ENCODE data around the gene LMOD3. TPM values are rescaled to one million over a fixed set of nuclear protein-coding genes. Genes with fewer than 3 reads are reported as not detected.

Gene LMOD3
- total and polyA plus RNA-seq, 9 of the 15 experiments (the other 6 are each of a cell fraction or from before 2014, with no cell fraction given), result 0.03 TPM; not detected in 8

GRCh38 chr3:69094467-69095205, 27.8 kb downstream of the LMOD3 start:
- ATAC-seq (no peak; the same call in 2 of the 3 replicates), FAIRE-seq (no peak), DNase-seq (ENCODE audit: extremely low read depth in 1 of 4, low spot score in 3 of 4) (peak in 1 of 4 experiments; percentile 9)
- POLR2A ChIA-PET, result no interaction called here
- Histone ChIP-seq H3K27ac (ENCODE audit: extremely low read depth, low read depth, low read length) (no peak overlapping the region), H3K4me2 (ENCODE audit: insufficient read depth, low read length) (no peak overlapping the region), H3K4me3 (no peak overlapping the region), H3K4me1 (replicated peaks in 1 of 2; ENCODE audit: control insufficient read depth in 2 of 2, insufficient read depth in 2 of 2, low read length in 2 of 2) (peaks cover 3 to 9% of the 10 kb centered on the region in 2 experiments; a peak in 4 of 5 replicates), H3K9ac (ENCODE audit: insufficient read depth in 1 of 2, low read depth in 2 of 2, low read length in 2 of 2) (no peak overlapping the region), H3K9me3 (replicated peaks; ENCODE audit: control insufficient read depth, insufficient read depth, low read depth, low read length) (no peaks in the 10 kb centered on the region), H3K9me1 (ENCODE audit: control insufficient read depth, insufficient read depth, low read length) (no peaks in the 10 kb centered on the region), H3K79me2 (ENCODE audit: control insufficient read depth, insufficient read depth, low read length) (no peaks in the 10 kb centered on the region), H4K20me1 (replicated peaks; ENCODE audit: control insufficient read depth, insufficient read depth, low read length) (no peaks in the 10 kb centered on the region), H2AFZ (ENCODE audit: low read depth, low read length) (no peak overlapping the region), H3K36me3 (ENCODE audit: control insufficient read depth, insufficient read depth, low read length) (no peaks in the 10 kb centered on the region), H3K27me3 (ENCODE audit: control insufficient read depth in 2 of 2, insufficient read depth in 2 of 2, low read length in 2 of 2) (no peaks in the 10 kb centered on the region)
- in situ Hi-C loops (cut with MboI) (no loop called here), intact Hi-C loops (cut with micrococcal nuclease) (no loop called here)
- no TSS peak for BruUV-seq (replicated peaks)
- 26% methylated on average over 8 of the region's 8 CpGs for WGBS (ENCODE audit: insufficient coverage, low coverage, missing lambda C conversion rate)
- TF ChIP-seq KLF16 (IDR thresholded peaks at IDR 0.05) (no peak), SPI1 (IDR thresholded peaks at IDR 0.05; ENCODE audit: borderline replicate concordance, low read depth, low read length) (peak; percentile 37; the same call in 1 of the 2 replicates), NFE2 (IDR thresholded peaks at IDR 0.05; ENCODE audit: low read depth) (0 out of 2 replicates have a peak, but pooled peaks have one; percentile 17)
- CTCF ChIA-PET (ENCODE audit: low intra/inter-chr PET ratio), result no interaction called here

GRCh38 chr3:69092030-69092516, 30.3 kb downstream of the LMOD3 start:
- in situ Hi-C loops (cut with MboI) (no loop called here), intact Hi-C loops (cut with micrococcal nuclease) (no loop called here)
- ChIA-PET CTCF (ENCODE audit: low intra/inter-chr PET ratio) (no interaction called here), POLR2A (interaction anchor here (0.8 to 2.7 kb wide), 2 partner anchors 9 to 17 kb away, joined by 3 to 17 read pairs; no protein-coding TSS in a partner anchor)
- DNase-seq (ENCODE audit: extremely low read depth in 1 of 4, low spot score in 3 of 4) (peak in 1 of 4 experiments; percentile 11), FAIRE-seq (peak; percentile 73), ATAC-seq (no peak; the same call in 2 of the 3 replicates)
- no peak overlapping the region for H3K27ac ChIP-seq (ENCODE audit: extremely low read depth, low read depth, low read length)
- no peak overlapping the region for H3K9ac ChIP-seq (ENCODE audit: insufficient read depth in 1 of 2, low read depth in 2 of 2, low read length in 2 of 2)
- peaks cover 2% of the 10 kb centered on the region; the same call in 1 of the 3 replicates for H3K79me2 ChIP-seq (ENCODE audit: control insufficient read depth, insufficient read depth, low read length)
- no peaks in the 10 kb centered on the region for H3K27me3 ChIP-seq (ENCODE audit: control insufficient read depth in 2 of 2, insufficient read depth in 2 of 2, low read length in 2 of 2)
- 17% methylated on average over 4 of the region's 4 CpGs for WGBS (ENCODE audit: insufficient coverage, low coverage, missing lambda C conversion rate)
- no peaks in the 10 kb centered on the region for H3K9me1 ChIP-seq (ENCODE audit: control insufficient read depth, insufficient read depth, low read length)
- H3K4me2 ChIP-seq (ENCODE audit: insufficient read depth, low read length), result no peak overlapping the region
- no peak overlapping the region for H2AFZ ChIP-seq (ENCODE audit: low read depth, low read length)
- no peaks in the 10 kb centered on the region for H4K20me1 ChIP-seq (replicated peaks; ENCODE audit: control insufficient read depth, insufficient read depth, low read length)
- H3K9me3 ChIP-seq (replicated peaks; ENCODE audit: control insufficient read depth, insufficient read depth, low read depth, low read length), result no peaks in the 10 kb centered on the region
- BruUV-seq (replicated peaks), result no TSS peak
- no peak overlapping the region for H3K4me3 ChIP-seq
- no peaks in the 10 kb centered on the region for H3K36me3 ChIP-seq (ENCODE audit: control insufficient read depth, insufficient read depth, low read length)
- peaks cover 3 to 9% of the 10 kb centered on the region in 2 experiments; a peak in 4 of 5 replicates for H3K4me1 ChIP-seq (replicated peaks in 1 of 2; ENCODE audit: control insufficient read depth in 2 of 2, insufficient read depth in 2 of 2, low read length in 2 of 2)
- TF ChIP-seq CBFA2T3 (IDR thresholded peaks at IDR 0.05), result peak; percentile 33; the same call in 1 of the 2 replicates
- peak; percentile 41; the same call in 1 of the 2 replicates for TF ChIP-seq ZBTB40 (IDR thresholded peaks at IDR 0.05)
- TF ChIP-seq ZBTB40 (CRISPR knock-in tag; IDR thresholded peaks at IDR 0.05), result no peak

Data from K562 (cell line).